ENCODE measurements around the gene FARP1. TPM values are rescaled to one million over a fixed set of nuclear protein-coding genes. Genes with fewer than 3 reads are reported as not detected.

The FARP1 gene
- total RNA-seq, 1 donor from 2014 or later, result 186 TPM

DNA sequence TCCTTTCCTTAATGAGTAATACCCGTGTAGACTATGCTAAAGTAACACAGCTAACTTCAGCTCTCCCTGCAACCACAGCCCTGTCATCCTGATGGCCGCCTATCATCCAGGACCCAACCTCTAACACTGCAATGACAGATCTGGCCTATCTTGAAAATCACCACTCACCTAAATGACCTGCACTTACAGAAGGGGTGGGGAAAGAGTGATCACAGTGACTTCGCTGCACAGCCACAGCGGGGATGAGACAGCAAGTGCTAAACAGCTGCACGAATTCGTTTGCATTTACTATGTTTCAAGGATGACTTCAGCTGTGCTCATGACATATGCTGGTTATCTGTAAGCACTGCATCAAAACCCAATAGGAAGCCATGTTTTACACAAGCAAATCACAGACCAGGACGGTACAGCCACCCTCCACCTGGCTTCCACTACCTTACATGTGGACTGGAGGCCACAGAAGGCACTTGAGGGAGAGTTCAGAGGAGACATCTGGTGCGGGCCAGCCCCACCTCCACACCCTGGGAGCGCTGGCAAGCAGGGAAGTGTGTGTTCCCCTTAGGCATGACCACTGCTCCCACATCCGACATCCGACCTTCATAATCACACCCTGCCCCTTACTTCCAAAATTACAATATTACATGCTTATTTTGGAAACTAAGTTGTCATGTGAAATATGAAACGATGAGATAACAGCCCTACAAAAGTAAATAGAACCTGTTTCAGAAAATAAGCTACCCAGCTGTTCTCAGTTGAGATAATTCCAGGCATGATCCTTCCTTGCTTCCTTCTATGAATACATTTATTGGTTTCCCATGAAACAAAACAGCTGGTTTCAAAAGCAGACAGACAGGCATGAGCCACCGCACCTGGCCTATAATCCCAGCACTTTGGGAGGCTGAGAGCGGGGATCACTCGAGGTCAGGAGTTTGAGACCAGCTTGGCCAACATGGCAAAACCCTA lies 338.3 kb downstream of the FARP1 start:
- DNase-seq (ENCODE audit: low spot score), result no peak

DNA sequence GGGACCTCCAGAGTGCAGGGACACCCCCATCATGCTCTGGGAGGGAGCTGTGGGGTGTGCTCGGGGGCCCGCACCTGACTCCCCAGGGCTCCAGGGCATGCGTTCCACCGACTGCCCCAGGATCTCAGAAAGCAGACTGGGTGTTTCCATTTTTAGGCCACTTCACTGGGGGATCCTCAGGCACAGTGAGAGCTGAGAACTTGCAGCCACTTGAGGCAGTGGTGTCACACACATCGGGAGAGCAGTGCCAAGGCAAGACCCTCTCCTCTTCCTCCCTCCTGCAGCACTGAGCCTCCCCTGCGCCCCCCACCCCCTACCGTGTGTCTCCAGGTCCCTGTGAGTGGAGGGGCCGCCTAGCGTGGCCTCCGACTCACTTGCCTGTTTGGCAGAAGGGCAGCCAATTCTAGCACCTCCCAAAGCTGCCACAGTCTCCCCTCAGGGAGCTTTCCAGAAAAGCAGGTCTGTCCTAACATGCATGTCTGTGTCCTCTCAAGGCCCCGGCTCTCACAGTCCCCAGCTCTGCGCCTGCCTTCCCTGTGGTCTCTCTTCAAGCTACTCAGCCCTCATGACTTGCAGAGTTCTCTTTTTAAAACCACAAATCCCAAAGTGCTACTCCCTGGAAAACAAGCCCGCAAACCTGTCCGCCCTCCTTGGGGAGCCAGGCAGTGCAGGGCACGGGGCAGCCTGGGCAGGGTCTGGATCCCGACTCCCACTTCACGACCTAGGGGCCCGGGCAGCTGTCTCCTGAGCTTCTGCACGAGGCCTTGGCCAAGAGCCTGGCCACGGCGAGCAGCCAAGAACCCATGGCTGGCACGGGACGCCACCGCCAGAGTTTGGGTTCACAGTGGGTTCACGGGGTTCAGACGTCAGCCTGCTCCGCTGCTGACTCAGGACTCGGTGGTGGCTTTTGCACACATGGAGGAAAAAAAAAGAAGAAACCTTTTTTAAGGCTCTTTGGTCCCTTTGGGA lies 339.9 kb downstream of the FARP1 start:
- peak; percentile 78 for DNase-seq (ENCODE audit: low spot score)

DNA sequence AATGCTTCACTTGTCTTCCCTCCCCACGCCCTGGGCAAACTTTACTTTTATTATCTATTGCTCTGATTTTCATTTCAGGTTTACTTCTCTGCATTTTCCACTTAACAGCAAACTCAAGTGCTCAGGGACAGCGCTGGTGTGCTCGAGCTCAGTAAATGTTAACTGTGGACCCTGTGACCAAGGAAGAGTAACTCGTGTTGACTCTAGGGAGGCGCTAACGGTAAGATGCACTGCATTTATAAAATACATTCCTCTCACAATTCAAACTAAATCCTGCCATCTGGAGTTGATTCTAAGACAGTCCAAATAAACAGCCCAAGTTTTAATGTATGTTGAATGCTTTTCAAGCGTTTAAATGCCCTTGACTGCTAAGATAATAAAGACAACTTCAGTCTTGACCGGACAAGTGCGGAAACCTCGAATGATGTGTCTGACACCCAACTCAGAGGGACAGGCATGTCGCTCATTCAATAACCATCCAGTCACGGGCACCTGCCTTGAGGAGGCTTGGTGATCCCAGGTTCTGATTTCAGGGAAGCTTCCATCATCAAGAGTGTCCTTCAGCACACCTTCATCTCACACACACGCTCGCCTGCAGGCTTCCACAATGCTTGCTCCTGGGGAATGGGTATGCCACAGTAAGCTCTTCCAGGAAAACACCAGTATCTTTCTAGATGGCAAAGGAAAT lies 340.9 kb downstream of the FARP1 start:
- no peak for DNase-seq (ENCODE audit: low spot score)

DNA sequence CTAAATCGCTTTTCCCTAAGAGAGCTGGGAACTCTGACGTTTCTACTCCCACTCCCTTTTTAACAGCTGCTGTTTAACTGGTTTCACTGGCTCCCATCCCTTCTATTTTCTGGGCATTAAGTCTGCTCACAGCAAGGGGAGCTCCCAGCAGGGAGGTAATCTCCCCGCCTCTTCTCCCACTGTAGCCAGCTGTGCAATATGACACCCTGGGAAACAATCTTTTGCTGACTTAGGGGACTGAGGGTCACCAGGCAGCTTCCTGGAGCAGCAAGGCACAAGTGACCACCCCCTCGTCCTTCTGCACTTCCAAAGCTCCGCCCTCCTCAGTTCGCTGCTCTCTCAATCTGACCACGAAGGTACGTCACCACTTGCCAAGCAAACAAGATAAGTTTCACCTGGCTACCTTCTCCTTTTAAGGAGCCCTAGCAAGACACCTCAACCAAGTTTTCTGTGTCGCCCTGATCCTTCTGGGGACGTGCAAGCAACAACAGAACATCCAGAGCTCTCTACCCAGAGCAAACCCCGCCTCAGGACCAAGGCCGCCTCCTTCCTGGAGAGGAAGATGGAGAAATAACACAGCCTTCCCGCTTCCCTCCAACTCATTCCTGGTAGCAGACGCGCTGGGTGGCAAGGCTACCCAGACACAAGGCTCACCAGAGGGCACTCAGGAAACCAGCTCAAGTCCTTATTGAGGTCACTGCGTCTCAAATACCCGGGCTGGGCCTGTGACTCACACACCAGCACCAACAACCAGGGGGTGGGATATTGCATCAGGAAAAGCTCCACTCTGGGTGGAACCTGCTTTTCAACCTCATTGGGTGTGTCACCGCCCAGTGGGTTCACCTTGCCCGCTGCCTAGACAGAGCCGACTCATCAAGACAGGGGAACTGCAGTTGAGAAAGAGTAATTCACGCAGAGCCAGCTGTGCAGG lies 341.7 kb downstream of the FARP1 start:
- DNase-seq (ENCODE audit: low spot score), result peak; percentile 90

DNA sequence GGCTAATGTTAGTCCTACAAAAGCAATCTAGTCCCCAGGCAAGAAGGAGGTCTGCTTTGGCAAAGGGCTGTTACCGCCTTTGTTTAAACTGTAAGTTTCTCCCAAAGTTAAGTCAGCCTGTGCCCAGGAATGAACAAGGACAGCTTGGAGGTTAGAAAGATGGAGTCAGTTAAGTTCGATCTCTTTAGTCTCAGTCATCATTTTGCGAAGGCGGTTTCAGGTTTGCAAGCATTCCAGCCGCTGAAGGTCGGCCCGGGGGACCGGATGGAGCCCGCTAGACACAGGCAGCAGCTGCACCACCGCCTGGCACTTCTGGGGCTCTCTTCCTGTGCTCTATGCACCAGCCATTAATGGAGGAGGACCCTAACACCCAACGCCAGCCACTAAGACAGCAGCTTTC lies 342.7 kb downstream of the FARP1 start:
- no peak for DNase-seq (ENCODE audit: low spot score)

DNA sequence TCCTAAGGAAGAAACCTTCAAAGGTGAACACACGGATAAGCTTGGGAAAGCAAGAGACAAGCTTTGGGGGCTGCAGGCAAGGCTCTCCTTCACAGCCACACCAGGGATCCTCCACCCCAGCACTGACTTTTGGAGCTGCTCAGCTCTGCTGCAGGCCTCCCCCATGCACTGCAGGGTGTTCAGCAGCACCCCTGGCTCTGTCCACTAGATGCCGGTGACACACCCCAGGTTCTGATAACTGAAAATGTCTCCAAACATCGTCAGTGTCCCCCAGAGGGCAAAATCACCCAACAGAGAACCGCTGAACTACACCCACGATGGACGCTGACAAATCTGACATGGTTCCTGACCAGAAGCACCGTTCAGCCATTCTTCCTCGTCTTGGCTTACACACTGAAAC lies 343.5 kb downstream of the FARP1 start:
- peak; percentile 34 for DNase-seq (ENCODE audit: low spot score)

DNA sequence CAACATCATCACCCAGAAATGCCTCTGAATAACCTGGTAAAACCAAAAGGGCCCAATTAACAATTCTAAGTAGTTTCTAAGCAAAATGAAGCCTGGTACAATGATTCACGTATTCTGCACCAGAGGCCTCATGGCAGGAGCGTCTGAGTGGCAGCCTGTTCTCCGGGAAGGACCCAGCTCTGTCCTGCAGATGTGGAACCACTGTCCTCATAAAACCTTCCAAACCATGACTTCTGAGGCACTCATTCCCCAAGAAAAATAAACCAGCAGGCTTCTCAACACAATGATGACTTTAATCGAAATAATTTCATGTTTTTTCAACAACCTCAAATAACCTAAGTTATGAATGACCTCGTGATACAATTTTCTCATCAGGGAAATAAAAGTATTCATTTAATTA lies 344.1 kb downstream of the FARP1 start:
- DNase-seq (ENCODE audit: low spot score), result no peak

DNA sequence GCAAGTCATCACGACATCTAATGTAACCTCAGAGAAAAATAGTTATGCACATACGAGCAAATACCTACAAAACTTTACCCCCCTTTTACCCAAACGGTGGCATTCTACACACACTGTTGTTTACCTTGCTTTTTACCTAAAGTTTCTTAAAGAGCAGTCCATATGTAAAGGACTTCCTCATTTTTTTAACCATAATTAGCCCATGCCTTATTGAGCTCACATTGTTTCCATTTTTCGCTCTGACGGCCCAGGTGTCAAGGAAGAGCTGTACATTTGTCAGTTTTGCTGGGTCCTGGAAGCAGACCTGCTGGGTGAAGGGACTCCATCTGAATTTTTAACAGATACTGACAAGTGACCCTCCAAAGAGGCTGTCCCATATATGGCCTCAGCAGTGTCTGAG lies 344.6 kb downstream of the FARP1 start:
- no peak for DNase-seq (ENCODE audit: low spot score)

DNA sequence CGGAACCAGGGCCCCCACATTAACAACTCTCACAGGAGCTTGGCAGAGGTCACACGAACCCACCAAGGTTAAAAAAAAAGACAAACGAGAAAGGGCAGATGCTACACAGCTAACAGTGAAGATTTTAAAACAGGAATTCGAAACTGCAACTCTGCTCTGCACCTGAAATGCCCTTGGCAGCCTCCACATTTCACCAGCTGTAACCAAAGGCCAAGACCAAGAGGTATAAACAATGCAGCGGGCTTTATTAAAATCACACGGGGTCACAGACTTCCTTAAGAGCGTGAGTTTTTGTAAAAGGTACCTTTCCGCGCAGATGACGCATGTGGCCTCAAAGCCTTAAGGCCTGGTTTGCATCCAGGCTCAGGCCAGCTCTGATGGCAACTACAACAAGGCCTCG lies 345.8 kb downstream of the FARP1 start:
- DNase-seq (ENCODE audit: low spot score), result no peak

DNA sequence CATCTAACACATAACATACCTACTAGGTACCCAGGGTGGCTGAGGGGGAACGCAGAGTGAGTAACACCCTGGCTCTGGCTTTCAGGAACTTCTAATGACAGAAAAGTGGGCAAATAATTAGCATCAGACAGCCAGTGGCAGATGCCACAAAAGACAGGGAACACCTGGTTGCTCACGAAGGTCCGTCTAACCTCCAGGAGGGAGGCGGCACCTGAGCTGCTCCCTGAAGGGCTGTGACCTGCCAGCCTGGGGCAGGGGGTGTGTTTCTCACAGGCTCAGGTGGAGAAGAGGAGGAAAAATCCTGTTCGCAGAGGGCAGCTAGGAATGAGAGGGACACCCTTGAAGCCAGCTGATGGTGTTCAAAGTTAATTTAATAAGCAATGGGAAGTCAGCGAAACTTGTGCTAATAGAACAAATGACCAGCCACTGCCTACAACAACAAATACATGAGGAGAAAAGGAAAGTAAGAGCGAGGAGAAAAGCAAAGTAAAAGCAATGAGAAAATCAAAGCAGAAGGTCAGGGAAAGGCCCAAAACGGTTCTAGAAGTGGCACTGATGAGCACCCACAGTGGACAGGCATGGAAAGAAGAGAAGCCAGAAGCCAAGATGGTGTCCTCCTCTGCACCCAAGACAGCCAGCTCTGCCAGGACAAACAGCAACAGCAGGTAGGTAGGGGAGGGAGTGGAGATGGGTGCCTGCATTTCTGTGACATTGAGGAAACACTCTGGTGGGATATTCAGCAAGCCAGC lies 346.7 kb downstream of the FARP1 start:
- DNase-seq (ENCODE audit: low spot score), result no peak

DNA sequence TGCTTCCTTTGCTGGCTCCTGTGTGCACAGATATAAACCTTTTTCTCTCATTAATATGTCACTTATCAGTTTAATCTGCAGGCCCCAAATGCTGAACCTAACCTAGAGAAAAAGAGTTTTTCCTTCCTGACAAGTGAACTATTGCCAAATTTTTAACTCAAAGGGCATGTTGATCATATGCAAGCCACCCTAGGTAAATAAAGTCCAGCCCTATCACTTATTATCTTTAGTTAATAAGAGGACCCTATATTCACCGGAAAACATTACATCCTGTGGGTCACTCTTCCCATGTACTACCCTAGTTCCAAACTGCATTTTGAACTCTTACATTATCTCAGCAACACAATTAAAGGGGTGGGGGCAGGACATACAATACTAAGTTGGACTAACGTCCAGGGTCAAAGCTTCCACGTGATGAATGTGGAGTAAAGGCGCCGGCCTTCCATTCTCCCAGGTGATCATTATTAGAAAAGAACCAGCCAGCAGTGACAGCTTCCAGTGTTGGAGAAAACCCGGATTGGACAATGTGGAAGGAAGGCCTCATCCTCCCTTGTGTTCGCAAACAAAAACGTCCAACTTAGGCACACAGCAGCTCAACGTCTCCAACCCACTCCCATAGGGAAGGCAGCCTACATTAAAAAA lies 347.4 kb downstream of the FARP1 start:
- no peak for DNase-seq (ENCODE audit: low spot score)

DNA sequence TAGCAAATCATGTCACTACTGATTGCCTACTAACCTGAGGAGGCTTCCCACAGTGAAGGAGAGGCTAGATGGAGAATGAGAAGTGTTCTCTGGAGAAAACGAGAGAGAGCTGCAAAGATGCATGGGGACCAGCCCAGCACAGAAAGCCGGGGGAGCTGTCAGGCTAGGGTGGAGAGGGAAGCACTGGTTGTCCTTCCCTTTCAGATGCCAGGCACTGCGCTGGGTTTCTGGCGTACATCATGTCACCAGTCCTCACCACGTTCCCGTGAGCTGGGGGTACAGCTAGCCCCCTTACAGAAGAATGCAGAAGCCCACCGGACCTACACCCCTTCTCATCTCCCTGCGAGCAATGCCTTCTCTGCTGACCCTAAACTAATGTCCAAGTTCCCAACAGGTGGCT lies 348.0 kb downstream of the FARP1 start:
- no peak for DNase-seq (ENCODE audit: low spot score)

DNA sequence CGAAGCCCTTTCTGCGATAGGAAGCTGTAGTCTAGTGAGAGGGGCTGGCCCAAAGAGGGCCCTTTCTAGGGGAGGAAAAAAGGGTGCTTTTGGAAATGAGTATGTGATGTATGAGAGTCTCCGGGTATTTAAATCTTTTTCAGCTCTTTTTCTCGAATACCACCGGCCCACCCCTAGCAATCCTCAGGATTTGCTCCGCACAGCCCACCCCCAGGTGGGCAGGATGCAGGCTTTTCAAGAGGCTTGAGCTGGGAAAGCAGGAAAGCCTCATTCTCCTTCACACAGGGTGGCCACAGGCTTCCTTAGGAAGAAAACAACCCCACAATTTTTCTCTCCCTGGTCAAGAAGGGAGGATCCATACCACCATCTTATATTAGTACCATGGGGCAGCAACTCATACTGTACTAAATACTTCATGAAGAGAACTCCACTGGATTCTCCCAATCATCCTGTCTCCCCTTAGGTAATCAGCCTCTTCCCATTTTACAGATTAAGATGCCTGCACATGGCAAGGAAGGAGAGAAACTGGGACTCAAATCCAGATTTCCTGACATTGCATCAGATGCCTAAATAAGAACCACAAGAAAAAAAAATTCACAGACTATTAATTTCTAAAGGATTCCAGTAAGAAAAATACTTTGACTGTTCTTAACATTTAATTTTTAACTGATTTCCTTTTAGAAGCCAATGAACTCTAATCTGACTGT lies 349.6 kb downstream of the FARP1 start:
- DNase-seq (ENCODE audit: low spot score), result no peak

DNA sequence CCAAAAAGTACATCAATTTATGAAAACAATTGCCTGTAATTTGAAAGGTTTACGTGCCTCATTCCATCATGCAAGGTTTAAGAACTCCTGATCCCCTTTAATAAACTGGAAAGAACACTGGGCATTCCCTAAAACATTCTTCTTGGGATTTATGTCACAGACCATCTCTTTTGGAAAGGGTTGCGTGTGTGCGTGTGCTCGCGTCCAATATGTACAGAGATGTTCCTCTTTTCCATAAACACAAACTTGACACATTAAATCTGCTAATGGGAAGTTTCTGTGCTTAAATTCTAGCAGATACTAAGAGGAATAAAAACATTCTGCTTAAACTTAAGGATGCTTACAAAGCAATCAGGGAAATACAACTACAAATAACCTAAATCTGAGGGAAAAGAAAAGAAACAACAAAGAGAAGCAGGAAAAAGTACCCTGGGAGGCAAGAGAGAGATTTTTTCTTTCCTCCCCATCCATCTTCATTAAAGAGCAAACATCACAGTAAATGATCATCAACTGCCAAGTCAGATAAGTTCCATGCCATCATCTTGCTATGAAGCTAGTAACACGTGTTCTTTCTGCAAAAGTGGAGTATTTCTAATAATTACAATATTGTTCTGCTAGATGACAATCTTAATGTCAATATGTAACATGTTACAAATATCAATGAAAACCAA lies 350.3 kb downstream of the FARP1 start:
- no peak for DNase-seq (ENCODE audit: low spot score)

DNA sequence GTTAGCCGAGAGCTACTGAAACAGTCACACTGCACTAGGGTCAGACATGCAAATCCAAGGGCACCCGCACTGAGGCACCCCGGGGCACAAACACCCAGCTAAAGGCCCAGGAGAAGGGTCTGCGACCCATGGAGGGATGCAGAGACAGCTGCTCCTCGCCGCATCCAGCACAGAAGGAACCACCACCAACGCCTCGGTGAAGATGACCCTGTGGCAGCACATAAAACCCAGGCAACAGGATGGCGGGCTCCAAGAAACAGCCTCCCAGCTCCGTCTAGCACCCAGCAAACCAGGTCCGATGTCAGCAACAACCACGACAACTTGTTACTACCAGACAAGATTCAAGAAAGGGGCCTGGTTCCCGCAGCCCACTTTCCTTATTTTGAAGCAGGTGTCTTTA lies 351.9 kb downstream of the FARP1 start:
- no peak for DNase-seq (ENCODE audit: low spot score)

DNA sequence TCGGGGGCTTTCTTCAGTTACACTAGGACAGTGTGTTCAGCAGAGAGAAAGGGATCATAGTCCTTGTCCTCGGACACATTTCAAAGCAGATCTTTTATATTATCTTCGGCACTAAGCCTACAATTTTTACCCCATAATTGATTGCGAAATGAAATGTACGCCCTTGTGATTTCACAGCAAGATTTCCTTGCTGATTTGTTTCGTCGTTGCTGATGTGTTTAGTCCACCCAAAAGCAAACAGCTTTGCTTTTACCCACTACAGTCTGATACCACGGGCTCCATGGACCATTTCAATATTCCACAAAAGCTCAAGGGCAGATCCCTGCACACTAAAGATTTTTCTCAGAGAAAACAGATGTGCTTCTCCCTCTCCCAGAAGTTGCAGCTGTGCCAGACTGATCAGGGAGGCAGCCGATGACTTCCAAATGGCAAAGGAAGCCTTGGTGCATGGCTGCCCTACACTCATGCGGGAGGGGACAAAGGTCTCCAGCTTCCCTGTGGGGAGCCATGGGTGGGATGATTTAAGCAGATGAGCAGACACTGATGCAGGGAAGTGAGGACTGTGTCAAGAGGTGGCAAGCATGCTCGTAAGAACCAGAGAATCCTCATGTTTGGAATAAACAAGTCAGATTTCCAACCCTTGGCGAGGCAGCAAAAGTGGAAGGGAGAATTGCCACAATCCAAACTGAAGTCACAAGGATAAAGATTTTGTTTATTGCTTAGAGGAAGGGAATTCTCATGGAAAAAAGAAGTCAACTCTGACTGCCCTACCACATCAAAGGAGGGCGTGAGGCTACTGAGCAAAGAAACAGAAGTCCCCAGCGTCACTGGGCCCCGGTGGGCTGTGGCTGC lies 353.0 kb downstream of the FARP1 start:
- no peak for DNase-seq (ENCODE audit: low spot score)

DNA sequence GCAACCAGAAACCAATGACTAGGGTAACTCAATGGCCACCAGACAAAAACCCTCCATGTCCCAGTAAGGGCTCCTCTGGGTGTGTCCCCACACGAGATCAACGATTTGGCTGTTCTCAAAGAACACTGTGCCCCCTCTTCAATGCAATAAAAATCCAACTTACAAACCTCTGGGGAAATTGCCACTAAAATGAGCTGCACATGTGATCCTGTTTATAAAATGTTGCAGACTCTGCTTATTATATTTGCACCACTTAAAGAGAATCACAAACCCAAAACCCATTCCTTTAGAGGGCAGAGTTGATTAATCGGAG lies 353.5 kb downstream of the FARP1 start:
- no peak for DNase-seq (ENCODE audit: low spot score)

DNA sequence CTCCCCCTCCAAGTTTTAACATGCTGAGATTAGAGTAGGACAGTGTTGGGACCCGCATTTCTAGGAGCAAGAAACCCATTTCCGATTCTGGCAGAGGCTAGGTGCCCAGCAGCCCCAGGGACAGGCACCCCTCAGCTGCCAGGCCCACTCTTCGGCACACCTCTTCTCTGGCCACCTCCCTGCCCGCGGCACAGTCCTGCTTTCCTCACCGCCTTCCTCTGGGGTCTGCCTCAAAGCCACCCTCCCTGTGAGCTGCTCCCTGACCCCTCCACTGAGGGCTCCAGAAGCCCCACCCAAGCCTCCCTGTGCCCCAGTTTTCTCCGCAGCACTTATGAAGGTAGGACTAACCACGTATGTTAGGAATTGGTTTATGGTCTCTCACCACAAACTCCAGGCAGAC lies 354.1 kb downstream of the FARP1 start:
- no peak for DNase-seq (ENCODE audit: low spot score)

Data from ureter (tissue), 1 donor.